WI38 (cell line): ENCODE data around the gene SPATA31C1.

Experiments used
- H3K4me3 ChIP-seq: 2 replicates; pipeline ENCODE4 v1.5.1; 2011; ENCODE audit warnings: low read depth, mild to moderate bottlenecking, control low read depth, low read length
- TF ChIP-seq, protein P1 (sequence below): IDR thresholded peaks from 2 replicates; pipeline ENCODE4 v1.5.1; 2012; ENCODE audit warnings: low read depth, mild to moderate bottlenecking, control low read depth, low read length

The SPATA31C1 gene

DNA sequence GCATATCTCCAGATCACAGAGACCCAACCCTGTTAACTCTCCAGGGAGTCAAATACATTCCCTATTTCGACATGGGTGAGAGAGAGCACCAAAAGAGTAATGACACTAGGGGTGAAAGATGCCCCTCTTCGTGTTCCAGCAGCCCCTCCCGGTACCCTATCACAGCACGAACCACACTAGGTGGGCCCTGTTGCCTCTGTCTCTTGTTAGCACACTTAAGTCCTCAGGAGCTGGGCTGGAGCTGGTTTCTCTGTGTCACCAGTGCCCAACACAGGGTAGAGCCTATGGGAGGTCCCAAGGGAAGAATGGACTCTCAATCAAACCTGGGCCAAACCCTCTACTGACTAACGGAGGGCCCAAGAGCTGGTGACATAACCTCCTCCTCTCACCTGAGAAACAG lies 55.4 kb downstream of the SPATA31C1 start:
- TF ChIP-seq, protein P1, sequence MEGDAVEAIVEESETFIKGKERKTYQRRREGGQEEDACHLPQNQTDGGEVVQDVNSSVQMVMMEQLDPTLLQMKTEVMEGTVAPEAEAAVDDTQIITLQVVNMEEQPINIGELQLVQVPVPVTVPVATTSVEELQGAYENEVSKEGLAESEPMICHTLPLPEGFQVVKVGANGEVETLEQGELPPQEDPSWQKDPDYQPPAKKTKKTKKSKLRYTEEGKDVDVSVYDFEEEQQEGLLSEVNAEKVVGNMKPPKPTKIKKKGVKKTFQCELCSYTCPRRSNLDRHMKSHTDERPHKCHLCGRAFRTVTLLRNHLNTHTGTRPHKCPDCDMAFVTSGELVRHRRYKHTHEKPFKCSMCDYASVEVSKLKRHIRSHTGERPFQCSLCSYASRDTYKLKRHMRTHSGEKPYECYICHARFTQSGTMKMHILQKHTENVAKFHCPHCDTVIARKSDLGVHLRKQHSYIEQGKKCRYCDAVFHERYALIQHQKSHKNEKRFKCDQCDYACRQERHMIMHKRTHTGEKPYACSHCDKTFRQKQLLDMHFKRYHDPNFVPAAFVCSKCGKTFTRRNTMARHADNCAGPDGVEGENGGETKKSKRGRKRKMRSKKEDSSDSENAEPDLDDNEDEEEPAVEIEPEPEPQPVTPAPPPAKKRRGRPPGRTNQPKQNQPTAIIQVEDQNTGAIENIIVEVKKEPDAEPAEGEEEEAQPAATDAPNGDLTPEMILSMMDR, result no peak
- no peak overlapping the region for H3K4me3 ChIP-seq
